HL-60 (cell line): ENCODE data around the gene CPED1.
"Not testable (repeated sequence)": the region's sequence is repeated elsewhere in the genome, so short reads cannot be mapped to it uniquely, and the experiment has no call there.

ENCODE experiments used
- DNase-seq, 2 experiments: peaks; one replicate each; pipeline ENCODE4 v3.0.0-alpha.2; 2010 to 2020; ENCODE audit warnings: low read depth in 1 of 2, low spot score in 1 of 2
- H3K27ac ChIP-seq: fragments of 250-450 bp; sonication (Bioruptor Pico); replicated peaks from 2 replicates; pipeline ENCODE4 v1.5.1; 2020; ENCODE audit warnings: mild to moderate bottlenecking, moderate library complexity
- H3K27me3 ChIP-seq: fragments of 250-450 bp; sonication (Bioruptor Pico); 2 replicates; pipeline ENCODE4 v1.5.1; 2021; ENCODE audit warnings: mild to moderate bottlenecking, moderate library complexity; ENCODE audit not compliant: insufficient read depth, poor library complexity, severe bottlenecking
- H3K4me3 ChIP-seq: replicated peaks from 2 replicates; pipeline ENCODE4 v1.5.1; 2011; ENCODE audit warnings: mild to moderate bottlenecking, control low read depth, low read length; ENCODE audit not compliant: insufficient read depth
- CTCF ChIP-seq: IDR thresholded peaks from one replicate; pipeline ENCODE4 v1.5.1; 2011; ENCODE audit warnings: low read length, control low read depth, inconsistent platforms; ENCODE audit not compliant: insufficient read depth
- GABPA ChIP-seq: IDR thresholded peaks from 2 replicates; pipeline ENCODE4 v1.6.1; 2012; ENCODE audit warnings: low read depth
- POLR2AphosphoS5 ChIP-seq: IDR thresholded peaks from 2 replicates; pipeline ENCODE4 v1.6.1; 2012; ENCODE audit warnings: low read depth
- REST ChIP-seq: IDR thresholded peaks from 2 replicates; pipeline ENCODE4 v1.6.1; 2012; ENCODE audit warnings: low read depth; ENCODE audit not compliant: insufficient replicate concordance
- SPI1 ChIP-seq: IDR thresholded peaks from 2 replicates; pipeline ENCODE4 v1.6.1; 2012; ENCODE audit warnings: low read depth, mild to moderate bottlenecking, borderline replicate concordance

The CPED1 gene

GRCh38 chr7:120981117-120981516, 7.4 kb upstream of the CPED1 start:
- Histone ChIP-seq H3K4me3 (no peak overlapping the region), H3K27me3 (no peaks in the 10 kb centered on the region), H3K27ac (no peak overlapping the region)
- TF ChIP-seq POLR2AphosphoS5 (no peak), SPI1 (no peak), REST (no peak), CTCF (no peak), GABPA (no peak)
- DNase-seq: no peak

DNA sequence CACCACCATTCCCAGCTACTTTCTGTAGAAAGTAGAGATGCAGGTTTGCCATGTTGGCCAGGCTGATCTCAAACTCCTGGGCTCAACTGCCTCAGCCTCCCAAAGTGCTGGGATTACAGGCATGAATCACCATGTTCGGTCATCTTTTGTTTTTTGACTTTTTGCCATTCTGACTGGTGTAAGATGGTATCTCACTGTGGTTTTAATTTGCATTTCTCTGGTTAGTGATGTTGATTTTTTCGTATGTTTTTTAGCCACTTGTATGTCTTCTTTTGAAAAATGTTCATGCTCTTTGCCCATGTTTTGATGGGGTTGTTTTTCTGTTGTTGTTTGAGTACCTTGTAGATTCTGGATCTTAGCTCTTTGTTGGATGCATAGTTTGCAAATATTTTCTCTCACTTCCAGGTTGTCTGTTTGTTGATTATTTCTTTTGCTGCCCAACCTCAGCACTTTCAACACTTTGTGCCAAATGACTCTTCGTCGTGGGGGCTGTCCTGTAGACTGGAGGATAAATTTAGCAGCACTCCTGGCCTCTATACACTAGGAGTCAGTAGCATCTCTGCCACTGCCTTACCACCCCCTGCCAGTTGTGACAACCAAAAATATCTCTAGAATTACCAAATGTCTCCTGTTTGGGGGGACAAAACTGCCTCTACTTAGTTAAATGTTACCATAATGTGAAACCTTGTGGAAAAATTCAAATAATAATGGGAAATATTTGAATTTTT, 6.5 kb upstream of the CPED1 start:
- no peaks in the 10 kb centered on the region for H3K27me3 ChIP-seq
- DNase-seq: no peak
- no peak for TF ChIP-seq POLR2AphosphoS5
- no peak for TF ChIP-seq CTCF
- TF ChIP-seq REST: no peak
- TF ChIP-seq SPI1: no peak
- no peak for TF ChIP-seq GABPA
- H3K4me3 ChIP-seq: no peak overlapping the region
- H3K27ac ChIP-seq: no peak overlapping the region

- H3K27ac ChIP-seq, DNase-seq, H3K27me3 ChIP-seq, H3K4me3 ChIP-seq: not testable (repeated sequence)
Observed at GRCh38 chr7:120983592-120983991, 4.9 kb upstream of the CPED1 start.

GRCh38 chr7:120984406-120984805, 4.1 kb upstream of the CPED1 start:
- Histone ChIP-seq H3K4me3 (no peak overlapping the region), H3K27me3 (no peaks in the 10 kb centered on the region), H3K27ac (no peak overlapping the region)
- TF ChIP-seq POLR2AphosphoS5 (no peak), SPI1 (no peak), CTCF (no peak), GABPA (no peak), REST (no peak)
- DNase-seq: no peak
